HepG2 (cell line): ENCODE results near the gene TGM6. TPM values are rescaled to one million over a fixed set of nuclear protein-coding genes. Genes with fewer than 3 reads are reported as not detected.

Experiments used
- FOXA3 ChIP-seq: IDR thresholded peaks from 2 replicates; pipeline ENCODE4 v1.6.1; 2016; ENCODE audit warnings: missing genetic modification reagents, missing compliant biosample characterization
- IKZF1 ChIP-seq: fragments of 450-650 bp; IDR thresholded peaks from 2 replicates; pipeline ENCODE4 v1.7.1; 2016
- KAT8 ChIP-seq: IDR thresholded peaks from 2 replicates; pipeline ENCODE4 v1.6.1; 2016; ENCODE audit warnings: missing genetic modification reagents, missing compliant biosample characterization
- NFE2L2 ChIP-seq: fragments of 150-350 bp; IDR thresholded peaks from 2 replicates; pipeline ENCODE4 v1.6.1; 2014; ENCODE audit warnings: low read length
- THYN1 ChIP-seq: sonication (generic); formaldehyde crosslinking; IDR thresholded peaks from 2 replicates; pipeline ENCODE4 v1.8.1; 2023; ENCODE audit warnings: low read depth, mild to moderate bottlenecking, moderate library complexity, missing genetic modification reagents, borderline replicate concordance
- ZBTB7A ChIP-seq: sonication (generic); formaldehyde crosslinking; IDR thresholded peaks from 2 replicates; pipeline ENCODE4 v1.8.0; 2022; ENCODE audit warnings: mild to moderate bottlenecking, missing genetic modification reagents
- ZNF207 ChIP-seq: fragments of 450-650 bp; IDR thresholded peaks from 2 replicates; pipeline ENCODE4 v1.6.1; 2016; ENCODE audit warnings: antibody characterized with exemption, borderline replicate concordance
- ZNF546 ChIP-seq: sonication (generic); formaldehyde crosslinking; conservative IDR thresholded peaks from 2 replicates; pipeline ENCODE4 v1.8.1; 2023; ENCODE audit warnings: mild to moderate bottlenecking, missing genetic modification reagents
- ZNF644 ChIP-seq: IDR thresholded peaks from 2 replicates; pipeline ENCODE4 v1.6.1; 2016; ENCODE audit warnings: low read depth
- ZNF652 ChIP-seq: IDR thresholded peaks from 2 replicates; pipeline ENCODE4 v1.6.1; 2016; ENCODE audit warnings: low read depth, borderline replicate concordance
- ZNF709 ChIP-seq: sonication (generic); formaldehyde crosslinking; IDR thresholded peaks from 2 replicates; pipeline ENCODE4 v1.5.0; 2020; ENCODE audit warnings: mild to moderate bottlenecking, missing genetic modification reagents
- polyA plus RNA-seq, 8 experiments: library from polyadenylated mRNA; depleted of rRNA in 3 of 8; stranded (reverse) in 7 of 8; unstranded in 1 of 8; fragments of >200 nt; fragmentation: Illumina TruSeq in 4 of 8; extraction: Trizol in 4 of 8; gene quantifications; 2 replicates each; pipeline versions ENCODE4 v1.2.1 to v1.2.3, GENCODE V29; 2011 to 2016; ENCODE audit warnings: low read depth in 4 of 8, missing spikeins in 1 of 8, mixed read lengths in 1 of 8; ENCODE audit not compliant: insufficient read depth in 1 of 8
- total RNA-seq, 5 experiments: library from RNA; depleted of rRNA; stranded (reverse); fragments of >200 nt; fragmentation: Illumina TruSeq; extraction: Trizol; gene quantifications; 2 replicates each; pipeline ENCODE4 v1.2.3, GENCODE V29; 2016; ENCODE audit warnings: low read depth in 1 of 5
- TF ChIP-seq, protein P1 (sequence below): IDR thresholded peaks from 2 replicates; pipeline ENCODE4 v1.6.1; 2016; ENCODE audit warnings: missing compliant biosample characterization, missing genetic modification reagents, borderline replicate concordance
- TF ChIP-seq, protein P2 (sequence below): sonication (generic); formaldehyde crosslinking; IDR thresholded peaks from 2 replicates; pipeline ENCODE4 v1.5.0; 2020; ENCODE audit warnings: mild to moderate bottlenecking, missing genetic modification reagents
- TF ChIP-seq, protein P3 (sequence below): sonication (generic); formaldehyde crosslinking; IDR thresholded peaks from 2 replicates; pipeline ENCODE4 v1.4.0; 2020; ENCODE audit warnings: mild to moderate bottlenecking, missing genetic modification reagents
- TF ChIP-seq, protein P4 (sequence below): sonication (generic); formaldehyde crosslinking; IDR thresholded peaks from 2 replicates; pipeline ENCODE4 v1.4.0; 2020; ENCODE audit warnings: missing genetic modification reagents, borderline replicate concordance
- TF ChIP-seq, protein P5 (sequence below): sonication (generic); formaldehyde crosslinking; IDR thresholded peaks from 2 replicates; pipeline ENCODE4 v1.4.0; 2020; ENCODE audit warnings: missing genetic modification reagents

TGM6 gene
- total and polyA plus RNA-seq, 2 of the 13 experiments (the other 11 are each of a cell fraction or from before 2014, with no cell fraction given) = not detected

DNA sequence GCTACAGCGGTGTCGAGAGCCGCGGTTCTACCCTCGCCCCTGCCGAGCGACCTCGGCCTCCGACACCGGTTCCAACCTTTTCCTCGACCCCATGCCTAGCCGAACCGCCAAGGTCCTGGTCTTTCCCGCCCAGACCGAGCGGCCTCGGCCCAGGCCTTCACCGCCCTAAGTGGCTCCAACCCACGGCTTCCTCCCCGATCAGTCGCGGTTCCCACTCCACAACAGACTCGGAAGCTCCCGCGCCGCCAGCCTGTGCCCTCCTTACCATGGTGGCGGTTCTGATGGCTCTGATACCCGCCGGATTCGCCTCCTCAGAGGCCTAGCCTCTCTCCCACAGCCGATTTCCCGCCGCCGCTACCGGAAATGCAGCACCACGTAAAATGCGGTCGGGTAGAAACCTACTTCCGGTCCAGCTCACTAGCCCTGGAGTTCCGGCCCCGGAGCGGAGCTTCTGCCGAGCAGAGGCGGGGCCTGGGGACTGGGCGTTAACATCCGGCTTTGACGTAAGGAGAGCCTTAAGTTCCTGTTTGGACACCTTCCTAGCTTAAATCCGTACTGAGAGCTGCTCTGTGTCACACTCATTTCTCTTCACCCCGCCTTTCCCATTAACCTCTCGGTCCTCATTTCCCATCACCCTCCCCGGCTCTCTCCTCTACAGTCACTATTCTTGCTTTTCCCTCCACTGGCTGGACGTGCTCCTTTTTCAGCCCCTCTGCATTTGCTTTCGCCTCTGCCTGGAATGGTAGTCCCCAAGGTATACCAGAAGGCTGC, 89.9 kb downstream of the TGM6 start, which contains the start of gene SNRPB (continued):
- TF ChIP-seq, protein P1, sequence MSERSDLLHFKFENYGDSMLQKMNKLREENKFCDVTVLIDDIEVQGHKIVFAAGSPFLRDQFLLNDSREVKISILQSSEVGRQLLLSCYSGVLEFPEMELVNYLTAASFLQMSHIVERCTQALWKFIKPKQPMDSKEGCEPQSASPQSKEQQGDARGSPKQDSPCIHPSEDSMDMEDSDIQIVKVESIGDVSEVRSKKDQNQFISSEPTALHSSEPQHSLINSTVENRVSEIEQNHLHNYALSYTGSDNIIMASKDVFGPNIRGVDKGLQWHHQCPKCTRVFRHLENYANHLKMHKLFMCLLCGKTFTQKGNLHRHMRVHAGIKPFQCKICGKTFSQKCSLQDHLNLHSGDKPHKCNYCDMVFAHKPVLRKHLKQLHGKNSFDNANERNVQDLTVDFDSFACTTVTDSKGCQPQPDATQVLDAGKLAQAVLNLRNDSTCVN (CRISPR knock-in tag) = peak; percentile 95
- TF ChIP-seq ZNF652 (CRISPR knock-in tag) (peak; percentile 69; the same call in 1 of the 2 replicates), ZNF644 (CRISPR knock-in tag) (no peak), ZNF207 (no peak), ZNF709 (CRISPR knock-in tag) (peak; percentile 99), FOXA3 (CRISPR knock-in tag) (peak; percentile 86), THYN1 (peak; percentile 95; the same call in 1 of the 2 replicates), NFE2L2 (no peak; the same call in 1 of the 2 replicates), KAT8 (CRISPR knock-in tag) (peak; percentile 100), ZBTB7A (CRISPR knock-in tag) (peak; percentile 36; the same call in 1 of the 2 replicates), ZNF546 (CRISPR knock-in tag) (peak; percentile 99), IKZF1 (no peak)
- TF ChIP-seq, protein P2, sequence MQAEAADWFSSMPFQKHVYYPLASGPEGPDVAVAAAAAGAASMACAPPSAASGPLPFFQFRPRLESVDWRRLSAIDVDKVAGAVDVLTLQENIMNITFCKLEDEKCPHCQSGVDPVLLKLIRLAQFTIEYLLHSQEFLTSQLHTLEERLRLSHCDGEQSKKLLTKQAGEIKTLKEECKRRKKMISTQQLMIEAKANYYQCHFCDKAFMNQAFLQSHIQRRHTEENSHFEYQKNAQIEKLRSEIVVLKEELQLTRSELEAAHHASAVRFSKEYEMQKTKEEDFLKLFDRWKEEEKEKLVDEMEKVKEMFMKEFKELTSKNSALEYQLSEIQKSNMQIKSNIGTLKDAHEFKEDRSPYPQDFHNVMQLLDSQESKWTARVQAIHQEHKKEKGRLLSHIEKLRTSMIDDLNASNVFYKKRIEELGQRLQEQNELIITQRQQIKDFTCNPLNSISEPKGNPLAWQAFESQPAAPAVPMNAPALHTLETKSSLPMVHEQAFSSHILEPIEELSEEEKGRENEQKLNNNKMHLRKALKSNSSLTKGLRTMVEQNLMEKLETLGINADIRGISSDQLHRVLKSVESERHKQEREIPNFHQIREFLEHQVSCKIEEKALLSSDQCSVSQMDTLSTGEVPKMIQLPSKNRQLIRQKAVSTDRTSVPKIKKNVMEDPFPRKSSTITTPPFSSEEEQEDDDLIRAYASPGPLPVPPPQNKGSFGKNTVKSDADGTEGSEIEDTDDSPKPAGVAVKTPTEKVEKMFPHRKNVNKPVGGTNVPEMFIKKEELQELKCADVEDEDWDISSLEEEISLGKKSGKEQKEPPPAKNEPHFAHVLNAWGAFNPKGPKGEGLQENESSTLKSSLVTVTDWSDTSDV = peak; percentile 99
- TF ChIP-seq, protein P3, sequence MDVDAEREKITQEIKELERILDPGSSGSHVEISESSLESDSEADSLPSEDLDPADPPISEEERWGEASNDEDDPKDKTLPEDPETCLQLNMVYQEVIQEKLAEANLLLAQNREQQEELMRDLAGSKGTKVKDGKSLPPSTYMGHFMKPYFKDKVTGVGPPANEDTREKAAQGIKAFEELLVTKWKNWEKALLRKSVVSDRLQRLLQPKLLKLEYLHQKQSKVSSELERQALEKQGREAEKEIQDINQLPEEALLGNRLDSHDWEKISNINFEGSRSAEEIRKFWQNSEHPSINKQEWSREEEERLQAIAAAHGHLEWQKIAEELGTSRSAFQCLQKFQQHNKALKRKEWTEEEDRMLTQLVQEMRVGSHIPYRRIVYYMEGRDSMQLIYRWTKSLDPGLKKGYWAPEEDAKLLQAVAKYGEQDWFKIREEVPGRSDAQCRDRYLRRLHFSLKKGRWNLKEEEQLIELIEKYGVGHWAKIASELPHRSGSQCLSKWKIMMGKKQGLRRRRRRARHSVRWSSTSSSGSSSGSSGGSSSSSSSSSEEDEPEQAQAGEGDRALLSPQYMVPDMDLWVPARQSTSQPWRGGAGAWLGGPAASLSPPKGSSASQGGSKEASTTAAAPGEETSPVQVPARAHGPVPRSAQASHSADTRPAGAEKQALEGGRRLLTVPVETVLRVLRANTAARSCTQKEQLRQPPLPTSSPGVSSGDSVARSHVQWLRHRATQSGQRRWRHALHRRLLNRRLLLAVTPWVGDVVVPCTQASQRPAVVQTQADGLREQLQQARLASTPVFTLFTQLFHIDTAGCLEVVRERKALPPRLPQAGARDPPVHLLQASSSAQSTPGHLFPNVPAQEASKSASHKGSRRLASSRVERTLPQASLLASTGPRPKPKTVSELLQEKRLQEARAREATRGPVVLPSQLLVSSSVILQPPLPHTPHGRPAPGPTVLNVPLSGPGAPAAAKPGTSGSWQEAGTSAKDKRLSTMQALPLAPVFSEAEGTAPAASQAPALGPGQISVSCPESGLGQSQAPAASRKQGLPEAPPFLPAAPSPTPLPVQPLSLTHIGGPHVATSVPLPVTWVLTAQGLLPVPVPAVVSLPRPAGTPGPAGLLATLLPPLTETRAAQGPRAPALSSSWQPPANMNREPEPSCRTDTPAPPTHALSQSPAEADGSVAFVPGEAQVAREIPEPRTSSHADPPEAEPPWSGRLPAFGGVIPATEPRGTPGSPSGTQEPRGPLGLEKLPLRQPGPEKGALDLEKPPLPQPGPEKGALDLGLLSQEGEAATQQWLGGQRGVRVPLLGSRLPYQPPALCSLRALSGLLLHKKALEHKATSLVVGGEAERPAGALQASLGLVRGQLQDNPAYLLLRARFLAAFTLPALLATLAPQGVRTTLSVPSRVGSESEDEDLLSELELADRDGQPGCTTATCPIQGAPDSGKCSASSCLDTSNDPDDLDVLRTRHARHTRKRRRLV (CRISPR knock-in tag) = peak; percentile 87; the same call in 1 of the 2 replicates
- TF ChIP-seq, protein P4, sequence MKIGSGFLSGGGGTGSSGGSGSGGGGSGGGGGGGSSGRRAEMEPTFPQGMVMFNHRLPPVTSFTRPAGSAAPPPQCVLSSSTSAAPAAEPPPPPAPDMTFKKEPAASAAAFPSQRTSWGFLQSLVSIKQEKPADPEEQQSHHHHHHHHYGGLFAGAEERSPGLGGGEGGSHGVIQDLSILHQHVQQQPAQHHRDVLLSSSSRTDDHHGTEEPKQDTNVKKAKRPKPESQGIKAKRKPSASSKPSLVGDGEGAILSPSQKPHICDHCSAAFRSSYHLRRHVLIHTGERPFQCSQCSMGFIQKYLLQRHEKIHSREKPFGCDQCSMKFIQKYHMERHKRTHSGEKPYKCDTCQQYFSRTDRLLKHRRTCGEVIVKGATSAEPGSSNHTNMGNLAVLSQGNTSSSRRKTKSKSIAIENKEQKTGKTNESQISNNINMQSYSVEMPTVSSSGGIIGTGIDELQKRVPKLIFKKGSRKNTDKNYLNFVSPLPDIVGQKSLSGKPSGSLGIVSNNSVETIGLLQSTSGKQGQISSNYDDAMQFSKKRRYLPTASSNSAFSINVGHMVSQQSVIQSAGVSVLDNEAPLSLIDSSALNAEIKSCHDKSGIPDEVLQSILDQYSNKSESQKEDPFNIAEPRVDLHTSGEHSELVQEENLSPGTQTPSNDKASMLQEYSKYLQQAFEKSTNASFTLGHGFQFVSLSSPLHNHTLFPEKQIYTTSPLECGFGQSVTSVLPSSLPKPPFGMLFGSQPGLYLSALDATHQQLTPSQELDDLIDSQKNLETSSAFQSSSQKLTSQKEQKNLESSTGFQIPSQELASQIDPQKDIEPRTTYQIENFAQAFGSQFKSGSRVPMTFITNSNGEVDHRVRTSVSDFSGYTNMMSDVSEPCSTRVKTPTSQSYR (CRISPR knock-in tag) = peak; percentile 78
- TF ChIP-seq, protein P5, sequence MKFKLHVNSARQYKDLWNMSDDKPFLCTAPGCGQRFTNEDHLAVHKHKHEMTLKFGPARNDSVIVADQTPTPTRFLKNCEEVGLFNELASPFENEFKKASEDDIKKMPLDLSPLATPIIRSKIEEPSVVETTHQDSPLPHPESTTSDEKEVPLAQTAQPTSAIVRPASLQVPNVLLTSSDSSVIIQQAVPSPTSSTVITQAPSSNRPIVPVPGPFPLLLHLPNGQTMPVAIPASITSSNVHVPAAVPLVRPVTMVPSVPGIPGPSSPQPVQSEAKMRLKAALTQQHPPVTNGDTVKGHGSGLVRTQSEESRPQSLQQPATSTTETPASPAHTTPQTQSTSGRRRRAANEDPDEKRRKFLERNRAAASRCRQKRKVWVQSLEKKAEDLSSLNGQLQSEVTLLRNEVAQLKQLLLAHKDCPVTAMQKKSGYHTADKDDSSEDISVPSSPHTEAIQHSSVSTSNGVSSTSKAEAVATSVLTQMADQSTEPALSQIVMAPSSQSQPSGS (CRISPR knock-in tag) = peak; percentile 99
